GM12873 (cell line): ENCODE data around the gene PDIA6.

Experiments used
- CTCF ChIP-seq: IDR thresholded peaks from 2 replicates; pipeline ENCODE4 v1.5.1; 2012; ENCODE audit warnings: low read depth, mild to moderate bottlenecking, moderate library complexity, low read length, control low read depth; ENCODE audit not compliant: insufficient read depth; ENCODE audit errors: missing control alignments

Gene PDIA6

GRCh38 chr2:10826026-10826425 is 13.4 kb upstream of the PDIA6 start:
- TF ChIP-seq CTCF, result no peak

GRCh38 chr2:10824191-10824590 is 11.6 kb upstream of the PDIA6 start:
- no peak for TF ChIP-seq CTCF

GRCh38 chr2:10820978-10821695 is 8.6 kb upstream of the PDIA6 start:
- no peak for TF ChIP-seq CTCF

- TF ChIP-seq CTCF, result no peak
Observed at GRCh38 chr2:10820562-10820961, 8.0 kb upstream of the PDIA6 start.

- no peak for TF ChIP-seq CTCF
Observed at GRCh38 chr2:10819714-10820314, 7.2 kb upstream of the PDIA6 start.

GRCh38 chr2:10818984-10819383 is 6.4 kb upstream of the PDIA6 start:
- no peak for TF ChIP-seq CTCF

GRCh38 chr2:10817413-10817812 is 4.8 kb upstream of the PDIA6 start:
- TF ChIP-seq CTCF, result no peak
